ENCODE results near the gene ARHGEF28. TPM values are rescaled to one million over a fixed set of nuclear protein-coding genes. Genes with fewer than 3 reads are reported as not detected.

Gene ARHGEF28
- total RNA-seq, 2 donors from 2014 or later: 0.05 TPM; not detected in 1

GRCh38 chr5:73969195-73970036 is 343.4 kb downstream of the ARHGEF28 start:
- no peak for ATAC-seq
- no peaks in the 10 kb centered on the region for H3K36me3 Mint-ChIP-seq
- H3K27ac Mint-ChIP-seq: no peak overlapping the region
- H3K9me3 Mint-ChIP-seq: peaks cover 0 to 3% of the 10 kb centered on the region in 2 donors
- no peak for DNase-seq (ENCODE audit: low spot score in 2 of 2)

DNA sequence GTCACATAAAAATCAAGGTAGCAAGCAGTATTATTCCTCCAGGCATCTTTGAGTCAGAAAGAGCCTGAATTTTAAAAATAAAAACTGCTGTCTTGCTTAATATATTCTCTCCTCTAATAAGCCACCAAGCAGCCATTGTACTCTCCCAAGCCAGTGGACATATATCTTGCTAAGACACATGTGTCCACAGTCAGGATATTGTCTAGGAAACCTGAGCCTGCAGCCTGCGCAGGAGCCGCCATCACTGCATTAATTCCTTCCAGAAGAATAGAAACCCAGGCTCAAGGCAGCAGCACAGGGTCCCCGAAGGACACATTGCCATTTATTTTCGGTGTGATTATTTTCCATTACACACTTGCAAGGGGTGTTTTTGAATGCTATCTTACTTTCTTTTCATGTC is 345.3 kb downstream of the ARHGEF28 start:
- Mint-ChIP-seq H3K9me3 (peaks cover 0 to 3% of the 10 kb centered on the region in 2 donors), H3K27ac (no peak overlapping the region), H3K36me3 (no peaks in the 10 kb centered on the region)
- no peak for DNase-seq (ENCODE audit: low spot score in 2 of 2)
- no peak for ATAC-seq

- DNase-seq (ENCODE audit: low spot score in 2 of 2) (no peak), ATAC-seq (no peak)
- Mint-ChIP-seq H3K9me3 (no peaks in the 10 kb centered on the region), H3K27ac (no peak overlapping the region), H3K36me3 (no peaks in the 10 kb centered on the region)
Measured at GRCh38 chr5:73973135-73973534, 347.1 kb downstream of the ARHGEF28 start.

- ATAC-seq: no peak
- Mint-ChIP-seq H3K9me3 (no peaks in the 10 kb centered on the region), H3K36me3 (no peaks in the 10 kb centered on the region), H3K27ac (no peak overlapping the region)
- no peak for DNase-seq (ENCODE audit: low spot score in 2 of 2)
Measured at GRCh38 chr5:73974871-73975360, 348.9 kb downstream of the ARHGEF28 start.

DNA sequence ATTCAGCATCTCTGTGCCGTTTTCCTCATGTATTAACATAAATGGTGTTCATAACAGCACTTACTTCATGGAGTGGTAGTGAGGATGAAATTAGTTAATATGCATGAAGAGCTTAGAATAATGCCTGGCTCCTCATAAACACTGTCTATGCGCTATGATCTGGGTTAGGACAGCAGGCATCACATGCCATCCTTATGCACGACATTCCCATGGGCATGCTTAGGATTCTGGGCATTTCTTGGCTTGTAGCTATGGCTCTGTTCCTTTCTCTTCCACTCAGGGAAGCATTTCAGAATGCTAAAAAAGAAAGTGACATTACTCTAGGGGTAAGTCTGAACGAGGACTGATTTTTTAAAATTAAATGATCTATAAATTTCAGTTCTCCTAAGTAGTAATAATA is 349.8 kb downstream of the ARHGEF28 start:
- no peak for DNase-seq (ENCODE audit: low spot score in 2 of 2)
- Mint-ChIP-seq H3K36me3 (no peaks in the 10 kb centered on the region), H3K9me3 (no peaks in the 10 kb centered on the region), H3K27ac (no peak overlapping the region)
- ATAC-seq: no peak

DNA sequence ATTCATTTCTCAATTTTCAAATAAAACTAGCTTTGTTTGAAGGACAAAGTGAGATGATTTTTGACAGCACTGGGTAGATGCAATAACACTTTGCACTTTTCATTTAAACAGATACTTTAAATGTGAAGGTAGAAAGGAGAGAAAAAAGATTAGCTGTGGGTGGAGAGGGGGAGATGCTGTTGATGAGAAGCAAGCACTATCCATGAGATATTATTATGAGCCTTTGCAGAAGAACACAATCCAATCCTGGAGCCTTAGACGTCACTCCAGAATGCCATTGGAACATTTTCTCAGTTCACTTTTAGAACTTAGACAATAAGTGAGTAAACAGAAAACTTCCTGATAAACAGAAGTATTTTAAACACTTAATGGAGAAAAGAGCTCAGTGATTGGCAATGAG is 351.1 kb downstream of the ARHGEF28 start:
- no peak overlapping the region for H3K27ac Mint-ChIP-seq

DNA sequence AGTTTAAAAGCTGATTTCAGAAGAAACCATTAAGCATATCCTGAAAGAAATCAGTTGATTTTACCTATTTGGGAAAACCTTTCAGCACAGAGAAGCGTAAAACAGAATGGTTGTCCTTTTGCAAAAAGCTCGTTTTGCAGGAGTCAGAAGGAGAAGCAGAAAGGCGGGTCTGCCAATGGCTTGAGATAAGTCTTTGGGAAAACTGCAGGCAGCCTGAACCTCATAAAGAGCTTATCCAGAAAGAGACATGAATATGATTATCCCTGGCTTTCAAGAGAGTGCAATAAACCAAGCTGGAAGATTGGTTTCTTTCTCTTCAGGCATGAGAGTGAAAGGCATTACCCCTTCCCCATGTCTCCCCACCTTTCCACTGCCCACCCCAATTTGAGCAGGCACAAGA is 353.3 kb downstream of the ARHGEF28 start:
- ATAC-seq (no peak), DNase-seq (ENCODE audit: low spot score in 2 of 2) (no peak)

More for the DNA sequence above, 351.1 kb downstream of the ARHGEF28 start:
- ATAC-seq (no peak), DNase-seq (ENCODE audit: low spot score in 2 of 2) (no peak)
- Mint-ChIP-seq H3K36me3 (no peaks in the 10 kb centered on the region), H3K9me3 (no peaks in the 10 kb centered on the region)

DNA sequence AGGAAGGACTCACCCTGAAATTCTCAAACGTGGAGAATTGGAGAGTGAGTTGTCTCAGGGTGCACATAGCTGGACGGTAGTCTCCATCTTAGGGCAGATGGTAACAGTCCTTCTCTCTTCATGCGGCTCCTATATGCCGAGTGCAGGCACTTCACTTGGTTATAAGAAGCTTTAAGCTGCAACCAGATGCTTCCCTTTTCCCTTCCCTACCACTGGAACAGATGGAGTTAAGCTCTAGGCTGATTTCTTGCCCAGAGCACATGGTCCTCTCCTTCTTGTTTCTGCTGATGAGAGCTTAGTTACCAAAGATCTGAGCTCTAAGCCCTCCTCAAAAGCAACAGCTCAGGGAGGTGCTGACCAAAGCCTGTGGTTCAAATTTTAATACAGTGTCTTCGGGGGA is 355.7 kb downstream of the ARHGEF28 start:
- Mint-ChIP-seq H3K36me3 (no peaks in the 10 kb centered on the region), H3K9me3 (no peaks in the 10 kb centered on the region), H3K27ac (no peak overlapping the region)
- no peak for DNase-seq (ENCODE audit: low spot score in 2 of 2)
- ATAC-seq: no peak

More for the DNA sequence above, 353.3 kb downstream of the ARHGEF28 start:
- no peaks in the 10 kb centered on the region for H3K9me3 Mint-ChIP-seq
- H3K27ac Mint-ChIP-seq: no peak overlapping the region
- no peaks in the 10 kb centered on the region for H3K36me3 Mint-ChIP-seq

- no peaks in the 10 kb centered on the region for H3K9me3 Mint-ChIP-seq
- no peaks in the 10 kb centered on the region for H3K36me3 Mint-ChIP-seq
- no peak overlapping the region for H3K27ac Mint-ChIP-seq
- no peak for ATAC-seq
- DNase-seq (ENCODE audit: low spot score in 2 of 2): no peak
Measured at GRCh38 chr5:73983644-73984043, 357.6 kb downstream of the ARHGEF28 start.

DNA sequence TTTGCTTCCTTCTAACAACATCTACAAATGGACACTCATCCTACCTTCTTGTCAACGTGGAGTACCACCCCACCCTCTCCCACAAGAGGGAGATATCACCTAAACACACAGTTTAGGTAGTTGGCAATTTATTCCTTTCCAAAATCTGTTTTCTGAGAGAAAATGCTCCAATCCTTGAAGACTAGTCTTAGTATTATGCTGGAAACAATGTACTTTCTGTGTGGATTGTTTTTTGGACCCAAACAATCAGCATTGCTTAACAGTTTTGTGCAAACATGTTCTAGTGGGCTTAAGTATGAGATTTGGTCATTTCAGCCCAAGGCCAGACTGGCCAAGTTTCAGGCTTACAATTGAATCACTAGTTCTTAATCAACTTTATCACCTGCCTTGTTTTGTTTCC is 359.1 kb downstream of the ARHGEF28 start:
- DNase-seq (ENCODE audit: low spot score in 2 of 2) (no peak), ATAC-seq (no peak)
- no peaks in the 10 kb centered on the region for H3K9me3 Mint-ChIP-seq
- H3K27ac Mint-ChIP-seq: no peak overlapping the region
- H3K36me3 Mint-ChIP-seq: no peaks in the 10 kb centered on the region

- ATAC-seq (no peak), DNase-seq (ENCODE audit: low spot score in 2 of 2) (no peak)
- Mint-ChIP-seq H3K9me3 (no peaks in the 10 kb centered on the region), H3K36me3 (no peaks in the 10 kb centered on the region), H3K27ac (no peak overlapping the region)
Measured at GRCh38 chr5:73986729-73987128, 360.7 kb downstream of the ARHGEF28 start.

DNA sequence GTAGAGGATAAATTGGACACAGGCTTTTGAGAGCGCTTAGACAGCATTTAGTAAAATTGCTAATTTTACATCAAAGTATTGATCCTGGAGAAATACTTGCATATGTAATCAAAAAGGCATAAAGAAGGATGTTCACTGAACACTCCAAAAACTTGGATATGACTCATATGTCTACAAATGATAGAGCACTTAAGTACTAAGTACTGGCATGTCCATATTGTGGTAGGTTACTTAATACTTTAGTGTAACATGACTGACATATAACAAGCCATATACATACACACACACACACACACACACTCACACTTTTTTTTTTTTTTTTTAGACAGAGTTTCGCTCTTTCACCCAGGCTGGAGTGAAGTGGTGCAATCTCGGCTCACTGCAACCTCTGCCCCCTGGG is 361.9 kb downstream of the ARHGEF28 start:
- no peak overlapping the region for H3K27ac Mint-ChIP-seq
- no peaks in the 10 kb centered on the region for H3K36me3 Mint-ChIP-seq
- DNase-seq (ENCODE audit: low spot score in 2 of 2) (no peak), ATAC-seq (no peak)
- H3K9me3 Mint-ChIP-seq: no peaks in the 10 kb centered on the region

- Mint-ChIP-seq H3K27ac (no peak overlapping the region), H3K9me3 (peaks cover 0 to 4% of the 10 kb centered on the region in 2 donors), H3K36me3 (peaks cover 0 to 5% of the 10 kb centered on the region in 2 donors)
- ATAC-seq (no peak), DNase-seq (ENCODE audit: low spot score in 2 of 2) (no peak)
Measured at GRCh38 chr5:73989956-73990355, 364.0 kb downstream of the ARHGEF28 start.

Other genes starting within 250 kb of the ARHGEF28 start
- gene FOXD1, start 177.4 kb upstream of the ARHGEF28 start, total RNA-seq: under 1 TPM in 1 of 2 donors, not detected in 1; 0.78 TPM
- 100 to 1,000 TPM; 971 TPM for gene BTF3, start 127.8 kb upstream of the ARHGEF28 start, total RNA-seq
- gene ANKRA2, start 60.6 kb upstream of the ARHGEF28 start, total RNA-seq: 10 to 100 TPM; 21.1 to 39.9 TPM
- 10 to 100 TPM; 25.7 to 44.8 TPM for gene UTP15, start 60.5 kb upstream of the ARHGEF28 start, total RNA-seq